NCI-H748 treated with DMSO at 0.1 percent for 48 hours (cell line): ENCODE data around the gene TMEM82.
"Not testable (repeated sequence)": the region's sequence is repeated elsewhere in the genome, so short reads cannot be mapped to it uniquely, and the experiment has no call there.

Source experiments
- DNase-seq: peaks from one replicate; lab custom pipeline; 2025; lab: John Stamatoyannopoulos, UW

The TMEM82 gene

DNA sequence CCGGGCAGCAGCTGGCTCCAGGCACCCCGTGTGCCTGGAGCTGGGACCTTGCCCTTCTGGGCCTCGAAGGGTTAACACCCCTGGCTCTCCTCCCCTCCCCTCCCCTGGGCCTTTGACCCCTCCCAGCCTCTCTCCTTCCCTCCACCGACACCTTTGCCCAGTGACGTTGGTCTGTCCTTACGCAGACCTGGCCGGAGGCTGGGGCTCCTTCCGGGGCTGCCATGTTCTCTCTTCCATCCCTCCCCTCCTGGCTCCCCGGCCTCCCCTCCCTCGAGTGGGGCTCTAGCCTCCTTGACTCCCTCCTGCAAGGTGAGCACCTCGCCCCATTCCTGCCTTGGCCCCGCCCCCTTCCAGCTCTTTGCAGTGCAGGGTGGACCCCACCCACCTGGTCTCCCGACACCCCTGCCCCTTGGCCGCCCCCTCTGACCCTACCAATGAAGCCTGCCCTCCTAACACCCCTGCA, at the start of gene TMEM82:
TSS of gene TMEM82 (plus strand) at position 161 of the 463 bp plus-strand sequence. CDS start at position 222, 61 bp downstream.
- DNase-seq, result no peak

DNA sequence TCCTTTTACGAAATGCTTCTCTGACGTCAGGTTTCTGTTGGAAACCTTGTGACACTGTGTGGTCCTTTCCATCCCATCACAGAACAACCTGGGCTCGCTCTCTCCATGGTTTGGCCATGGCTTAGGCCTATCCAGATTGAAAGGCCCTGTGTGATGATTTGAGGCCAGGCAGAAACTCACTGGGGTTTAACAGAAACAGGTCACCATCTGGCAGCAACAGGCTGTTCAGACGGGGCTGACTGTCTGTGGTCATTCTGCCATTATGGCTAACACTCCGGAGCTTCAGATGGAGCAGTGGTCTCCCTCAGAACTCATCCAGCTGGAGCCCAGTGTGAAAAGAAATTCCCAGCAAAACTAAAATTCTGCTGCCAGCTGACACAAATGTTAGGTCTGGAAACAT, 48.9 kb upstream of the TMEM82 start:
- no peak for DNase-seq

DNA sequence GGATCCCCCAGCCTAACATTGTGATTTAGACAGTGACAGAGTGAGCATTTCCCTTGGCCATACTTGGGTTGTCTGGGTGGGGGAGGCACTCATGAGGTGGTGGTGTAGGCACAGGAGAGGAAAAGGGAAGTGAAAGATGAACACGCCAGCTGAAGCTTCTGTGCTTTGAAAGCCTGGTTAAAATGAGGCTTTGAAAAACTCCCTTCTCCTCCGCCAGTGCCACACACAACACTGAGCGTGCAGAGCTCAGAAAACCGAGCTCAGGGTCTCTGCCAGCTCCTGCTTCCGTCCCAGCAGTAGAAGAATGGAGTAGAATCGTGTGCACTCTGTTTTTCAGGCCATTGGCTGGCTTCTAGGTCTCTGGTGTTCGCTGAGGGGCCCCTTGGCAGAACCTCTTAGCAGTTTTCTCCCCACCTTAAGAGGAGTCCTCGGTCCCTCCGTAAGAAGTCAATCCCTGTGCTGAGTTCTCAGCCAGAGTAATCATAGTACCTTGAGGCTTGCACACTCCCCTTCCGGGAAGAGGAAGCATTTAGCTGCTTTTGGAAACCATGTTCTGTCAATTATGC, 45.3 kb upstream of the TMEM82 start:
- DNase-seq, result no peak

DNA sequence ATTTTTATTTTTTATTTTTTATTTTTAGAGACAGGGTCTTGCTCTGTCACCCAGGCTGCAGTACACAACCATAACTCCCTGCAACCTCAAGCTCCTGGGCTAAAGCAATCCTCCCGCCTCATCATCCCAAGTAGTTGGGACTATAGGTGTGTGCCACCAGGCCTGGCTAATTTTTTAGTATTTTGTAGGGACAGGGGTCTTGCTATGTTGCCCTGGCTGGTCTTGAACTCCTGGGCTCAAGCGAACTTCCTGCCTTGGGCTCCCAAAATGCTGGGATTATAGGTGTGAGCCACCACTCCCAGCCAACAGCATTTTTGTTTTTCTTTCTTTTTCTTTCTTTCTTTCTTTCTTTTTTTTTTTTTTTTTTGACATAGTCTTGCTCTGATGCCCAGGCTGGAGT, 44.1 kb upstream of the TMEM82 start:
- no peak for DNase-seq

DNA sequence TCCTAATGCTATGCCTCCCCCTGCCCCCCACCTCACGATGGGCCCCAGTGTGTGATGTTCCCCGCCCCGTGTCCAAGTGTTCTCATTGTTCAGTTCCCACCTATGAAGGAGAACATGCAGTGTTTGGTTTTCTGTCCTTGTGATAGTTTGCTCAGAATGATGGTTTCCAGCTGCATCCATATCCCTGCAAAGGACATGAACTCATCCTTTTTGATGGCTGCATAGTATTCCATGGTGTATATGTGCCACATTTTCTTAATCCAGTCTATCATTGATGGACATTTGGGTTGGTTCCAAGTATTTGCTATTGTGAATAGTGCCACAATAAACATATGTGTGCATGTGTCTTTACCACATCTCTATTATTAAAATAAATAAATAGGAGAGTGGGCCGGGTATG, 43.0 kb upstream of the TMEM82 start:
- DNase-seq, result not testable (repeated sequence)

DNA sequence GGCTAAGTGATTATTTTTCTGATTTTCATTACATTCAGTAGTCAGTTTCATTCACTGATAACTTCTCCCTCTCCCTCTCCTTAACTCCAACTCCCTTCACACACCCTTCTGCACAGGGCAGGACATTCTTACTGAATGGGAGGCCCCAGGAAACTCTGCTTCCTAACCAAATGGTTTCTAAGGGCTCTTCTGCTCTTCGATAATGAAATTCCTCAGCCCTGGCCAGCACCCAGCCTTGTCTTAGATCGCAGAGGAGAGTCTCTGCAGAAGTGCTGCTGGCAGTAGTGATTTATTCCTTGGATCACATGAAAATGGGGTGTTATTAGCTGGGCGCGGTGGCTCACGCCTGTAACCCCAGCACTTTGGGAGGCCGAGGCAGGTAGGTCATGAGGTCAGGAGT, 41.8 kb upstream of the TMEM82 start:
- no peak for DNase-seq

DNA sequence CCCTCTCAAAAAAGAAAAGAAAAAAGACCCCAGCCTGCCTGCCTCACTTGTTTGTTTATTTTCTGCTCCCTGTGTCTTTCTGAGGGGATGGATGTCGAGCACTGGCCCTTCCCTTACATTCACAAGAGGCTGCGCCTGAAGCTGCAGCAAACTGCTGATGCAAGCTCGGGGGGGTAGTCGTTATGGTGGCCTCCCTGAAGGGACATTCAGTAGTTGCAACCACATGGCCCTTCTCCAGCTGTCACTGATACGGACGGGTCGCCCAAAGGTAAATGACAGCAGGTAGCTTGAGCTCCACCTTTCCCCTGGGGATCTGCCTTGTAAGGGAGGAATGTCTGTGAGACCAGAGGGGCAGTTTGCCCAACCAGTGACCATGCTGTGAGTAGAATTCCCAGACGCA, 40.5 kb upstream of the TMEM82 start:
- DNase-seq, result no peak

DNA sequence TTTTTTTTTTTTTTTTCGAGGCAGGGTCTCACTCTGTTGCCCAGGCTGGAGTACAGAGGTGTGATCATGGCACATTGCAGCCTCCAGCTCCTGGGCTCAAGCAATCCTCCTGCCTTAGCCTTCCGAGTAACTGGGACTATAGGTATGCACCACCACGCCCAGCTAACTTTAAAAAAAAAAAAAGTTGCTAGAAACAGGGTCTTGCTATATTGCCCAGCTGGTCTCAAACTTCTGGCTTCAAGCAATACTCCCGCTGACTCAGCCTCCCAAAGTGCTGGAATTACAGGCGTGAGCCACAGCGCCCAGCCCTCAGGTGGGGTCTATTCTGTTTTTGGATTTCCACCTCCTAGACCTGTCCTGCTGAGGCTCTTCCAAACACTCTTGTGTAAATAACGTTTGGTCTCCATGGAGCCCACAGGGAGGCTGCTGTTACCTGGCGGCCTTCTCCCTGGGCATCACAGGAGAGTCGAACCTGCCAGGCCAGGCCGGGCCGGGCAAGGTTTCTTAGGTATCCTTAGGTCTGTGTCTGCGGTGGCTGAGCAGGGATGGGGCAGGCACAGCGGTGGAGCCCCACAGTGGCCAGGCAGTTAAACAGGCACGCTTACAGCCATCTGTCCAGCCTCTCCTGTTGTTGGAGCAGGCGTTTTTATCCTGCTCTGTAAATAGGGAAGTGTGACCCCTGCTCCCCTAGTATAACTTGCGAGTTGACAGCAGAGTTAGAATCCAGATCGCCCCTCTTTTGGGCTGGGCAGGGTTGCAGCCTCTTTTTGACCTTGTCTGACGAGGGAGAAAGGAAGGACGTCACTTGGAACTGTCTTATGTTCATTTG, 39.4 kb upstream of the TMEM82 start:
- no peak for DNase-seq

DNA sequence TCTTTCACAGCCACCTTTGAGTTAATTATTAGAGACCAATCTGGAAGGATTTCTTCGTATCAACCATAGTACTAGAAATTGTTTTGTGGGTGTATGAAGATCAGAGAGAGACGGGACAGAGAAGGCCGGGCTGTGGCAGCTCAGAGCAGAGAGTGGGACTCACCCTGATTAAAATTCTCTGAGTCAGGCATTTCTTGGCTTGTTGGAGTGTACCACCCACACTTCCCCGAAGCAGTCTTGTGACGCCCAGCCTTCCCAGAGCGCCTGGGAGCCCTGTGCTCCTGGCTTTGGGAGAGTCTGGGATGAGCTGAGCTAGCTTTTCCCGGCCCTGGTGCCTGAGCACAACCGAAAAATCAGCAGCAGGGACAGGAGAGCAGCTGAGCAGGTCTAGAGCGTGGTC, 38.7 kb upstream of the TMEM82 start:
- DNase-seq, result no peak

DNA sequence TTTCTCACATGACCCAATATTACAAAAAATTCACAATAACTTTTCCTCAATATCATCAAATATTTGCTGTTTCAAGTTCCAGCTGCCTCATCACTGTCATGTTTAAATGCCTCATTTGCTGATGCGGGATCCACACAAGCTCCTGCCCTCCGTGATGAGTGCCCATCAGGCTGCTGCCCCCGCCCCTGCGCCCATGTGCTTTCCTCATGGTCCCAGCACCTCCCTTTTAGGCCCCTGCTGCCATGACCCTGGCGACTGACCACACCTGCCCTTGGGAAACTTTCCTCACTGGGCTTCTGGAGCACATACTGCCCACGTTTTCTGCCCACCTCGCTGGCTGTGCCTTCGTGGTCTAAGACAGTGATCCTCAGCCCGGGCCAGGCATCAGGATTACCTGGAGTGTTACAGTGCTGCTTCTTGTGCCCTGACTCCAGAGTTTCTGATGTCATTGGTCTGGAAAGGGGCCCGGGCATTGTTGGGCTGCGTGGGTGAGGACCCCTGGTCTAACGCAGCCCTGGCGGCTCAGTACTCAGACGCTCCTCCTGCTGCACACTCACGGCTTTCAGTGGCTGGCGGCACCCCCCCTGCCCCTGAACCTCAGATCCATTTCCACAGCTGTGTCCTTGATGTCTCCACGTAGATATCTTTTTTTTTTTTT, 37.6 kb upstream of the TMEM82 start:
- DNase-seq, result no peak

DNA sequence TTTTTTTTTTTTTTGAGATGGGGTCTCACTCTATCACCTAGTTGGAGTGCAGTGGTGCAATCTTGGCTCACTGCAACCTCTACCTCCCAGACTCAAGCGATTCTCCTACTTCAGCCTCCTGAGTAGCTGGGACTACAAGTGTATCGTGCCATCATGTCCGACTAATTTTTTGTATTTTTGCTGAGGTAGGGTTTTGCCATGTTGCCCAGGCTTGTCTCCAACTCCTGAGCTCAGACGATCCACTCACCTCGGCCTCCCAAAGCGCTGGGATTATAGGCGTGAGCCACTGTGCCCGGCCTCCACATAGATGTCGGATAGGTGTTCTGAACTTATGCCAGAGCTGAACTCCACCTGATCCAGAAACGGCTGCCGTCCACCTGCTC, 37.1 kb upstream of the TMEM82 start:
- no peak for DNase-seq

DNA sequence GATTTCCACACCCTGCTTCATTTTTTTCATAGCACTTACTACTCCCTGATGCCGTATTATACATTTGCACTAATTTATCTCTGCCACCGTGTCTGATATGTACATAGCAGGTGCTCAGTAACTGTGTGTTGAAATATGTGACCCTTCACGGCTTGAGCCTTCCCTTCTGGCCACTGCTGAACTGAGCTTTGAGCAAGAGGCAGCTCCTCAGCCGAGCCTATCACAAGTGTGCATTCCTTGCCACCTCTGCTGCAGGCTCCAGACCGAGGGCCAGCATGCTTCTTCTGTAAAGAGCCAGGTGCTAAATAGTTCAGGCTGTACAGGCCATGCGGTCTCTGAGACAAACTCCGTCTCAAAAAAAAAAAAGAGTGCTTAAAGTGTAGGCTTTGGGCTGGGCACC, 35.5 kb upstream of the TMEM82 start:
- DNase-seq, result no peak

DNA sequence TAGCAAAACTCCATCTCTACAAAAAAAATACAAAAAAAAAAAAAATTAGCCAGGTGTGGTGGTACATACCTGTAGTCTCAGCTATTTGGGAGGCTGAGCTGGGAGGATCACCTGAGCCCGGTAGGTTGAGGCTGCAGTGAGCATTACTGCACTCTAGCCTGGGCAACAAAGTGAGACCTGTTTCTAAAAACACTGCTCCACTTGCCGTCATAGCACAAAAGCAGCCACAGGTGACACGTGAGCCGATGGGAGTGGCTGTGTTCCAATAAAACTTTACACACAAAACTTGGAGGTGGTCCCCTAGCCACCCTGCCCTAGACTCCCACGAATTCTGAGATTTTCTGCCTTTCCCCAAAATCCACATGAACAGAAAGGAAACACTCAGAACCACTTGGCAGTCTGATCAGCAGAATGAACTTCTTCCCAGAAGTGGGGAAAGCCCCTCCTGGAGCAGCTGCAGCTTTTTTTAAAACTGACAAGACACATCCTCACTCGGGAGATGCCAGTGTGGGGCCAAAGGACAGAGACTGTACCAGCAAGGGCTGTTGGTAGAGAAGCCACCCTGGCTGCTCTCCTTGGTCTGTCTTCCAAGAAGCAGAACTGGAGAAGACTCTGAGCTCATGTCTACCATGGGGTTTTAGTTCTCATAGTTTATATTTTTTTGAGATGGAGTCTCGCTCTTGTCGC, 34.9 kb upstream of the TMEM82 start:
- no peak for DNase-seq

DNA sequence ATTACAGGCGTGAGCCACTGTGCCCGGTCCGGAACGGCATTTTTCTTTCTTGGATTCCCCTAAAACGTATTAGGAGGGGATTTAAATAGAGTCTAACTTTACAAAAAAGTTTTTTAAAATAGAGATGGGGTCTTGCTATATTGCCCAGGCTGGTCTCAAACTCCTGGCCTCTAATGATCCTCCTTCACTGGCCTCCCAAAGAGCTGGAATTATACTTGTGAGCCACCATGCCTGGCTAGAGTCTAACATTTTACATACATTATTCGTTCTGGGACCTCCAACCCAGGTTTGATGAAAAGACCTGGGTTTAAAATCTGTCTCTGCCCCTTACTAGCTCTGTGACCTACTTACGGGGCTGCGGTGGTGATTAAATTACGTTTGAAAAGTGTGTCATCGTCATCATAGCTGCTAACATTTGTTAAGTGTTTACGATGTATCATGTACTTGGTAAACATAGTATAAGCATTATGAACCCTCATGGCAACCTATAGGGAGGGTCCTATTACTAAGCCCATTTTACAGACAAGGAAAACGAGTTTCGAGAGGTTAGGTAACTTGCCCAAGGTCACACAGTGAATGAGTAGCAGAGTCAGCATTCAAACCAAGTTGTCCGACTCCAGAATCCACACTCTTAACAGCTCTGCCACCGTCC, 33.7 kb upstream of the TMEM82 start:
- no peak for DNase-seq

DNA sequence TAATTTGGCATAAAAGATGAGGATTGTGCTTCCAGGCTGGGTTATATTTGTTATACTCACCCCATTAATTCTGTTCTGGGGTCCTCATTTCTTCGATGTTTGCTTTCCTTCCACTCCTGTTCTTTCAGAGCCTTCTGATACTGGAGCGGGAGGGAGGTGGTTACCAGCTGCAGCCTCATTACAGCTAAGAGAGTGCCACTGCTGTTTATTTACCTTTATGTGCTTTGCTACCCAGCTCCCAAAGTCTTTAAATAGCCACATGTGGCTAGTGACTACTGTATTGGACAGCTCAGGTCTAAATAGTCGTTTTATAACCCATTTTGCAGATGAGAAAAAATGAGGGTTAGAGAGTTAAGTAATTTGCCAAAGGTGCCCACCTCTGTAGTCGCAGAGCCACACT, 33.1 kb upstream of the TMEM82 start:
- no peak for DNase-seq

DNA sequence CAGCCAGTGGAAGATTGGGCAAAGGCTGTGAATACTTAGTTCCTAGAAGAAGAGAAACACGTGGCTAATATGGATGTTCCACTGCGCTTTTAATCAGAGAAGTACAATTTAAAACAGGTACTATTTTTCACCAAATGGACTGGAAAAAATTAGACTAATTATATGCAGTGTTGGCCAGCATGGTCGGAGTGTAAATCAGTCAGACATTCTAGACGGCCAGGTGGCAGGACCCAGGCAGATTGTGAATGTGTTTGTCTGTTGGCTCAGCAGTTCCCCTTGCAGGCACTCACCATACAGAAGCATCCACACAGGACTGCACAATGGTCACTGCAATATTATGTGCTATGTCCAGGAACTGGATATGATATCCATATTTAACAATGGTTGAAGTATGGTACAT, 30.1 kb upstream of the TMEM82 start:
- no peak for DNase-seq

DNA sequence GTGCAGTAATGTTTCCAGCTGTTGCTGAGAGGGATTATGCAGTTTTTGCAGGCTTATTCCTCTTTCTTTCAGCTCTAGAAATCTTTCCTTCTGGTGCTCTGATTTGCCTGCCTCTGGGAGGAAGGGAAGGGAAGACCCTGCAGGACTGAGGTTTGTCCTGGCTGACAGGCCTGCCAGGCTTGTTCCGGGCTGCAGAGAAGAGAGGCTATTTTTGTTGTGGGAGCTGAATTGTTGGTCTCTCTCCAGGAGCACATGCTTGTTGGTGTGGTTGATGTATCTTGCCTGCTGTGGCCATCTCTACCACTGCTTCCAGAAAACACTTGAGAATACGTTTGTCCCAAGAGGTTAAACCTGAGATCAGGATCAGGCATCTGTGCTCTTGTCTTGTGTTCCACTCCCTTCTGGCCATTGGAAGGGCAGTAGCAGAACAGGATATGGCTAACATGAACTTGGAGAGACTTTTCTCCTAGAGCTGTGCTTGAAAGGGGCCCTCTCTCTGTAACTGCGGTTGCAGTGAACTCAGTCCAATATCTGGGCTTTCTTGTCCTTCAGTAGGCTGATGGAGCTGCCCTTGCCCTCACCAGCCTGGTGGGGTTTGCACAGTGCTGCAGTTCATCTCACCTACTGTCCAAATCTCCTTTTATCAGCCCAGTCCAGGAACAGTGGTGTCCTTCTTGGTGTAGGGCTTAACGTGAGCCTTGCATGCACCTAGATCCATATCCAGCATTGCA, 27.7 kb upstream of the TMEM82 start:
- no peak for DNase-seq

DNA sequence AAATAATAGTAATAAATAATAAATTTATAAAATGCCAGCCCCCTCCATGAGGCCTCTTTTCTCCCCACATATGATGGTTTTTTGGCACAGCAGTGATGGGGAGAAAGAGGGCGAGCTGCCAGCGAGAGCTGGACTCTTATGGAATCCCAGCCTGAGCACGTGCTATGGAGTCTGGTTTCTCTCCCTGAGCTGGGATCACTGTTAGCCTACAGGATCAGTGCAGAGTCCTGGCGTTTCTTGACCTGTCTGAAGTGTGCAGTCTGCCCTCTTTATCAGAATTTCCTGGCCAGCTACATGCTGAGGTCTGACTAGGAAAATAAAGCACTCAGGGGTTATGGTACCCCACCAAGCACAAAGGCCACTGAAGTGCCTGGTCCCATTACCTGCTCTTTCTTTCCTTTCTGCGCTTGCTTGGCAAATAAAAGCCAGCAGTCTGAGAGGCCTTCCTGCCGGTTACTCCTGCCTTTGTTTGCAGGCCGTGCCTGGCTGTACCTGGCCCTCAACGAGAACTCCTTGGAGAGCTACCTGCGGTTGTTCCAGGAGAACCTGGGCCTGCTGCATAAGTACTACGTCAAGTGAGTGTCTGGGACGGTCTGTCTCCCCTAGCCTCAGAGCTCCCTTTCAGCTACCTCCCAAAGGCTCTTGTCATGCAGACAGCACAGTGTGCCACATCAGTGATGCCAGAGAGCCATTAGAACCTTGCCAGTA, 24.7 kb upstream of the TMEM82 start:
- DNase-seq, result no peak

DNA sequence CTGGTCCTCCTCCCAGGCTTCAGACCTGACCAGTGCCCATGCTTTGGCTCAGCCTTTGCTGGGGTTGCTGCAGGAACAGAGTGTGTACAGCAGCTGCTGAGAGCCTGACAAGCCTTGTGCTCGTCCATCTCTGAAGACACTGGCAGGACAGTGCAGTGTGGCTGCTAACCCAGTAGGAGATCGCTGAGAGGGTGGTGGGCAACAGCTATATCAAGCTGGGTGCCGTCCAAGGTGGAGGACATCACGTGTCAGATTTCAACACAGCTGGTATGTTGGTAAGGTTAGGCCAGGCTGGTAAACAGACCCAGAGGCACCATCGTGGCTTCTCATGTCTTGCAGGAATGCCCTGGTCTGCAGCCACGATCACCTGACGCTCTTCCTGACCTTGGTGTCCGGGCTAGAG, 24.1 kb upstream of the TMEM82 start:
- DNase-seq, result no peak

DNA sequence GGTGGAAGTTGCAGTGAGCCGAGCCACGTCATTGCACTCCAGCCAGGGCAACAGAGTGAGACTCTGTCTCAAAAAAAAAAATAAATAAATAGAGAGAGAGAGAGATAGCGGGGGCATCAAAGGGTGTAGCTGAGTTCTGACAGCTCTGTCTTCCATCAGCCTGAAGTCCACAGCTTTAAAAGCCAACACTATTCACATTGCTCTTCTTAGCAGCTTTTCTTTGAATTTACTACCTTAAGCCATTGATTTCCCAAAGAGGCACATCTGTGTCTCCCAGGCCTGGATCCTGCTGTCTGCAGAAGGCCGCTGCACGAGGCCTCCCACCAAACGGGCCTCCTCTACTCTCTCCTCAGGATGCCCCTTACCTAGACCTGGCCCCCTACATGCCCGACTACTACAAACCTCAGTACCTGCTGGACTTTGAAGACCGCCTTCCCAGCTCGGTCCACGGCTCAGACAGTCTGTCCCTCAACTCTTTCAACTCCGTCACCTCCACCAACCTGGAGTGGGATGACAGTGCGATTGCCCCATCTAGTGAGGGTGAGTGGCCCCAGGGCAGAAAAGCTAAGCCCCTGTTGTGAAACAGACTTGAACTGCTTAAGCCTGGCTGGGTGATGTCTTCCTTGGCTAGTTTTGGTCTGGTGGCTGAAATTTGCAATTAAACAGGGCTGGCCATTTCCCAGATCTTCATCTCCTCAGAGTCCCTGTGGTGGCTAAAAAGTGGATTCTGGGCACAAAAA, 22.7 kb upstream of the TMEM82 start:
- no peak for DNase-seq
